Superior temporal gyrus (tissue), 1 donor: Measurements from ENCODE around the gene CMIP.
"Not testable (repeated sequence)": the region's sequence is repeated elsewhere in the genome, so short reads cannot be mapped to it uniquely, and the experiment has no call there.

Source experiments
- DNase-seq: peaks from one replicate; pipeline ENCODE4 v3.0.0-alpha.2; 2016; ENCODE audit errors: extremely low spot score

CMIP gene

DNA sequence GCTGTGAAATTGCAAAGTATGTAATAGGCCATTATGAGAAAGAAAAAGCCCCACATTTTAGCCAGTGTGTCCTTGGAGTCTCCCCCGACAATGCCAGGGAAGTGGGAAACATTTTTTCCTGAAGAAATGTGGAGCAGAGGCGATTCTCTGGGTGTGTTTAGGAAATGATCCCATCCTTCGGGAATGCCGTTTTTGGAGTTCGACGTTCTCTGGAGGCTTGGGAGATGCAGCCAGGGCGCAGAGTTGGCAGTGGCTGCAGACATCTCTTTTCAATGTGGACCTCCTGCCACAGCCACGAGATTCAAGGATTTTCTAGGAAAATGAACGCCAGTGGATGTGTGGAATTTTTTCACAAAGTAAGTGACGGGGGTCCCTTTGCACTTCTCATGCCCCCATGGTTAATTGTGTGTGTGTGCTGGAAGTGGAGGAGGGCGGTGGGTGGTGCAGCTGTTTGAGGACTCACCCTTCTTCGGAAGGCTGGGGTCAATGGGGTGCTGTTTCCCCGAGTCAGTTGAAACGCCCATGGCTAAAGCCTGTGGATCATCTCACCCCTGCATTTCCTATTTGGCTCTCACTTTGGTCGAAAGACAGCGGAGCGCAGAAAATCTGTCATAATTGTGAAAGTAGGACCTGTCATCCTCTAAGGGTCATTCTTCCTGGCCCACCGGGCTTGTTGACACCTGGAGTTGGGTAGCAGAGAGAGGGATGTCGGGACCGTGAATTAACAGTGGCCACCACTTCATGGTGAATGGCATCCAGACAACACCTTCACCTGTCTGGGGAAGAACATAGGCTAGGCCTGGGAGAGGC, 73.2 kb downstream of the CMIP start:
- no peak for DNase-seq

- no peak for DNase-seq
Measured at GRCh38 chr16:81518439-81518757, 73.8 kb downstream of the CMIP start.

GRCh38 chr16:81519301-81520150, 74.9 kb downstream of the CMIP start:
- DNase-seq = no peak

DNA sequence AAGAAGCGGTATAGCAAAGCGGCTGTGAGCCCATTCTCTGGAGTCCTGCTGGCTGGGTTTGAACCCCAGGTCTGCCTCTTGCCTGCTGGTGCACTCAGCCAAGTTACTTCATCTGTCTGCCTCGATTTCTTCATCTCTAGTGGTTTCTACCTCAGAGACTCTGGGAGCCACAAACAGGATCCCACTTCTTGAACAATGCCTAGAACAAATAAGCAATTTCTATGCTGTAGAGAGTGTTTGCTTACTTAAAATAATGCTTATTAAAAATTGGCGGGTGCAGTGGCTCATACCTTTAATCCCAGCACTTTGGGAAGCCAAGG, 75.5 kb downstream of the CMIP start:
- no peak for DNase-seq

GRCh38 chr16:81520560-81521135, 76.0 kb downstream of the CMIP start:
- DNase-seq = no peak

DNA sequence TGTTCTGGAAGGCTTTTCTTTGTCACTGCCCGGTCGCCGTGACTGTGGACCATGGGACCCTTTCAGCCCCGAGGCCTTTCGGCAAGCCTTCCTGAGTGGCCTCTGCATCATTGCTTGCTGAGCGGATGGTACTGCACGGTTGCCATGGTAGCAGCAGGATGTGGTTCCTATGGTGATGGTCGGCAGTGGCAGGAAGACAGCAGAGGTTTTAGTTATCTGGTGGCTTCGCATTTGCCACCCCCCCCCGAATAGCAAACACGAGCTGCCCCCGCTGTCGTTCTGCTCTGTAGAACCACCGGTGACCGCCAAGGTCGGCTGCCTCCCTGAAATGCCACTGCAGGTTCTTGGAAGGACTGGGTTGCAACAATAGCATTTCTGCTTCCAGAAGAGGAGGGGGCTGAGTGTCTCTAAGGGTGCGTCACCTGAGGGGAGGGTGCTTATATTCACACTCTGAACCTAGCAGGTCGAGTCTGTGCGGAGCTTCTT, 76.6 kb downstream of the CMIP start:
- DNase-seq = peak; percentile 60

DNA sequence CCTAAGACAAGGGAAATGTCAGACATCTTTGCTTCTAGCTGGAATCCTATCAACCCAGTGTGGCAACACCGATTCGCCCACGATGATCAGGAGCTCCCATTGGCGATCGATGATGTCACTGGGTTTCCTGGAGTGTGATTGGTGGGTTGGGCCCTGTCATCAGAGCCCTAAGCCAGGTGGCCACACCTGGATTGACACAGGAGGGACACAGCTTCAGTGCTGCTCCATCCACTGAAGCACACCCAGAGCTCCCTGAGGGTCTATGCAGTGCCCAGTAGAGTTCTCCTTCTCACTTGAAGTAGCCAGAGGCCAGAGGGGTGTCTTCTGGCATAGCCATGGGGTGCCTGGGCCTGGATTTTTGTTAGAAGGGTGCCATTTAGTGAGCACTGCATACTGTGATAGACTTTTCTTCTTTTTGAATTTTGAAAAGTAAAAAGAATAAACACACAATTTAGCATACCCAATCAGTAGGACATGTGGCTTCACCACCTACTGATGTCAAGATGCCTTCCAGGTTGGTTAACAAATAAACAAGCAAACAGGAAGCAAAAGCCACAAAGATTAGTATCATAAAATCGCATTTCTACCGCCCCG, 77.6 kb downstream of the CMIP start:
- DNase-seq = no peak

- DNase-seq = not testable (repeated sequence)
Measured at GRCh38 chr16:81522851-81523250, 78.2 kb downstream of the CMIP start.

DNA sequence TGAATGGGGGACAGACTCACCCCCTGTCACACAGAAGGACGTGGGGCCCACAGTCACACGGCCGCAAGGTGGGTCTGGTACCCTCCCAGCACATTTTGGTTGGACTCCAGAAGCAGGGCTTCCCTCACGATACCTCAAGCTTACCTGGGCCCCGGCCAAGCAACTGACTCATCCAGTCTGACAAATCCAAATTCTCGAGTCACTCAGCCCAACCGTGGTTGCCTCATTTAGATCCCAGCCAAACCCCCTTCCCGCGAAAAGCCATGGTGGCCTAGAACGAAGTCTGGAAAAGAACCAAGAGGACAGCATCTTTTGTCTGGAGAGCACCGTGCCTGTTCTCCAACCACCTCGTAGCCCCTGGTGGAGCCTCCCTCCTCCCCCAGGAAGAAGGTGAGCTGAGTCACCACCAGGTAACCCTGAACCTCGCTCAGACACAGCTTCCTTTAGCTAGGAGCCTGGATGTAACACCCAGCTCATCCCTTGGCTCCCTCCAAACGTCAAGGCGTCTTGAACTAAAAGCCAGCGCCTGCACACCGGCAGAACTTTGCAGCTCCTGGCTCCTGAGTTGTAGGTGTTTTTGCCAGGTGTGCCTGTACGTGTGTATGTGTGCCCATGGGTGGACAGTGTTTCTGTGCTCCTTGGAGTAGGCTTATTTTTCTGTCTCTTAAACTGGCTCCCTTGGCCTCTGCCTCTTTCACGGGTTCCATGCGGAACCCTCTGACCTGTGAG, 78.9 kb downstream of the CMIP start:
- no peak for DNase-seq

DNA sequence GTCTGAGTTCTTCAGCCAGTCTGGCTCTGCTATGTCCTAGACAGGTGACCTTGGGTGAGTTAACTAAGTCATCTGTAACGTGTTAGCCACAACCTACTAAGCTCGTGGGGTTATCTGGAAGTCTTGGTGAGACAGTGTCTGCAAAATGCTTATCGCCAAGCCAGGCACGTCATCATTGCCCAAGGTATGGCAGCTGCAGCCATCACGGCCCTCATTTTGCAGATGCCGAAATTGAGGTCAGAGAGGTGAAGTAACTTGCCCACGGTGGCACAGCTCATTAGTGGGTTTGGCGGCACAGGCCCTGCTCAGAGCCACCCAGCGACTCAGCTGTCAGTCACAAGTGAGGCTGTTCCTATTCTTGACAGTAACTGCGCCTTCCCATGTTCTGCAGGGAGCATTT, 79.8 kb downstream of the CMIP start:
- no peak for DNase-seq

- DNase-seq = not testable (repeated sequence)
Measured at GRCh38 chr16:81524885-81525284, 80.3 kb downstream of the CMIP start.

DNA sequence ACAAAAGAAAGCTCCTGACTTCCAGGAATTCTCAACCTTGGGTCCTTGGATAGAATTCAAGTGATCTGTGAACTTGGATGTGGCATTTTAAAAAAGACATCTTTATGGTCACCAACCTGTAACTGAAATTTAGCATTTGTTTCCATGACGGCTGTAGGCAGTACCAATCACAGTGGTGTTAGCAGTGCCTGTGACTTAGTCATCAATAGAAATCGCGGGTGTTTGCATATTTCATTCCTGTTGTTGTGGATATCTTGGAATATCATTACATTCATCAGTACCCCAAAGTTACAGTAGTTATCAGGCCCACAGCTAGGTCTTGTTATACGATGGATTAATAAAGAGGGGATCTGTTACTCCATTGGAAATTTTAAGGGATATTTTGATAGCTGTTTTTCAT, 81.6 kb downstream of the CMIP start:
- no peak for DNase-seq

DNA sequence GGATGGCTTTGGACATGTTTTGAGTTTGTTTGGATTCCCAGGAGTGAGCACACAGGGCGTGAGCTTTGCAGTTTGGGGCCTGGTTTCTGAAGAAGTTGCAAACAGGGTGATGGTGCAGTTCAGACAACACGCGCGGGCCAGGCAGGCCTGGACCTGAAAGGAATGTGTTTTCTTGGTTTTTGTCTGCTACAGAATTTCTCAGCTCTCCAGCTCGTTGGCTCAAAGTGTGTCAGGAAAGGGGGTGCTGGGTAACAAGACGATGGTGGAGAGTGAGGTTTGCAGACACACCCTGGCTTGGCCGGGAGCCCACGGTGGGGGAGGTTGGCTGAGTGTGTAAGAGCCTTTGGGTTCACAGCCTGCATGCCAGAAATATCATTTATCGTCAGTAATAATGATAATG, 82.3 kb downstream of the CMIP start:
- DNase-seq = no peak

DNA sequence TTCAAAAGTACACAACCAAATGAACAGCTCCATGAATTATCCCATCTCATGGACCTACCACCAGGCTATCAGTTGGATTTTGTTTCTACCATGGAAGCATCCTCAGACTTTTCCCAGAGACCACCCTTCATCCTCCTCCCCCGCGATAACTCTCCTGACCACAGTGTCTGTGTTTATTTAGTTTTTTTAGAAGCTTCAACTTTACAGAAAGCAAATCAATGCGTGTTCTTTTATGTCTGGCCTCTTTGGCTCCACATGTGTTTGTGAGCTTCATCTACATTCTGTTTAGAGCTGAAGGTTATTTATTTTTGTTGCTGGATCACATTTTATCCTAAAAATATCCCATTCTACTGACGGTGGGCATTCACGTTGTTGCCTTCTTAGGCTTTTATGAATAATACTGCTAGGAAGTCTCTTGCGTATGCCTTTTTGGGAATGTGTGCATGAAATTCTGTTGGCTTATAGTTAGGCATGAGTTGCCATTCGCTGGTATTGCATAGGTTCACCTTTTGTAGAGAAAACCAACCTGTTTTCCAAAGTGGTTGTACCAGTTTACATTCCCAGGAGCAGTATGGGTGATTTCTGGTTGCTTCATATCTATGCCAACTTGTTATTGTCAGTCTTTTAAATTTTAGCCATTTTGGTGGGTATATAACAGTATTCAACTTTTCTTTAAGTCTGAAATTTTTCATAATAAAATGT, 83.0 kb downstream of the CMIP start:
- no peak for DNase-seq

DNA sequence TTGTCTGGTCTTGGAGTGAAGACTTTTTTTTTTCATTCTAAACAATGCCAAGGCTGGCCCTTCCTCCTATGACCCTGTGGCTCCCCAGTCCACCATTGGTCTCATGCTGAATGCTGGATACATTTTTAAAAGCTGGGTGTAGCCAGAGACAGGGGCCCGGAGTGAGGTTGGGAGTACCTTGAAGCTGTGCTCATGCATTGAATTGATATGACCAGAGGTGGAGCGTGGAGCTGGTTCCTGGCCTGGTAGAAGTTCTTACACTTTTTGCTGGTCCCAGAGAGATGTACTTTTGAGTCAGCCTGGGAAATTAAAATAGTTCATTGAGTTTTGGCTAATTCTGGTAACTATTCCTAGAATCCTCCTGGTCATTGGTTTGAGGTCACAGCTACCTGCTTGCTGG, 83.6 kb downstream of the CMIP start:
- DNase-seq = no peak

- DNase-seq = no peak
Measured at GRCh38 chr16:81530296-81530721, 85.7 kb downstream of the CMIP start.

- no peak for DNase-seq
Measured at GRCh38 chr16:81530814-81531213, 86.2 kb downstream of the CMIP start.

DNA sequence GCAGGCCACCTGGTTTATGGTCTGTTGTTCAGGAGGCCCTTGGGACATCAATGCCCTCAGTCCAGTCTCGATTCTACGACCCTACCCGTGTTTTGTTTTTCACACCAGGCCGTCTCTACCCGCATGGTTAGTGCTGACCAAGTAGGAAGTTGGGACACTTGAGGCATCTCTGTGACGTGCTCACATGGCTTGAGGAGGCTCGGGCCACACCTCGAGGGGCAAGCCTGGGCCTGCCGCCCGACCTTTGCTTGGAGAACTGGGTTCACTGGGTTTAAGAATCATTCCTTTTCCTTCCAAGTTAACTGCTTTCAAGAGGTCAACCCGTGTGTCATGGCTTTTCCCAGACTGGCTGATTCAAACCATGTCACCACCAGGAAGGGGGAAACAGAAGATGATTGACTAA, 86.8 kb downstream of the CMIP start:
- DNase-seq = no peak

DNA sequence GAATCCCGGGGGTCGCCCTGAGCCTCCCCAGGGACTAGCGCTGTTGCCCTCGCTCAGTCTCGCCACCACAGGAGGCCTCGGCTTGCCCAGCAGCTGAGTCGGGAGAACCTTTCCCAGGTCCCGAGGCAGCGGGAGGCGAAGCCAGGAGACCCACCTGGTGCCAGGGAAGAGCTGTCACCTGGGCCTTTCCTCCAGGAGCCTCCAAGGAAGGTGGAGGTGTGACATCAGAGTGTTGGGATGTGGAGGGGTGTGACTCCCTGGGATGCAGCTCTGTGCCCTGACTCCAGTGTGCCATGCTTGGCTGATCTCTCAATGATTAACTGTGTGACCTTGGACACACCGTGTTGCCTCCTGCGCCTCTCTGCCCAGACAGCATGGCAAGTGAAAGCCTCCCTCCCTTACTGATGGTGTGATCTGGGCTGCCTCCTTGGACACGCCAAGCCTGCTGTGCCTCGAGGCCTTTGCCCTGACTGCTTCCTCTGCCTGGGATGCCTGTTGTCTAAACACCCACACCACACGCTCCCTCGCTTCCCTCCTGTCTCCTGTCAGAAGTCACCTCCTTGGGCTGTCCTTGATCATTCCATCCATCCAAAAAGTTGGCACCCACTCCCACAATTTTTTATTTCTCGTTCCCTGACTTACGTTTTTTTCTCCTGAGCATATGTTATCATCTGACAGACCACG, 88.0 kb downstream of the CMIP start:
- DNase-seq = no peak

DNA sequence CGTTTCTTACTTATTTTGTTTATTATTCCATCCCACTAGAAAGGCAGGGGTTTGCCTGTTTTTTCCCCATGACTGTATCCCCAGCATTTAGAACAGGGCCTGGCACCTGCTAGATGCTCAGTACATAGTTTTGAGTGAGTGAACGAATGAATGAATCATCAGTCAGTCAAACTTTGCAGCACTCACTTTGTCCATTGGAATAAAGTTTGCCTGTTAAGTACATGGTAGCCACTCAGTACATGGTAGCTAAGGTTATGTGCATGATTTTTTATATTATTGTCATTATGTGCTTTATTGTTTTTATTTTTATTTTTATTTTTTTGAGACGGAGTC, 88.5 kb downstream of the CMIP start:
- DNase-seq = no peak
